Measurements from ENCODE around the gene CRYGB.

DNA sequence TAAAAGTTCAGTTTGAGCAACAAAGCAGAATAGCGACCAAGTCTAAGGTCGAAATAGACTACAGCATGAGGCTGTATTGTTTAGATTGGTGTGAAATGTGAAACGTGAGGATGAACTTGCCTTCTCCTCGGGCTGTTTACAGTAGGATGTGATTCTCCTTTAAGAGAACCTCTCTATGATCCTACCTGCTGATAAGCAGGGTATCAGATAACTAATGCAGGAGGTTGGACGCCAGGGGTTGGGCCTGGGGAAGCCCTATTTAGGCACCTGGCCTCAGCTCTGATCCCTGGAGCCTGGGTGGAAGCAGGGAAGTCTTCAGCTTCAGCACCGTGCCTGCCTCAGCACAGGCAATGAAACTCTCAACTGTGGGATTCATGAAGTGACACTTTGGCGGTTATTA, 33.0 kb downstream of the CRYGB start:
- TF ChIP-seq CTCF (IDR thresholded peaks at IDR 0.05; ENCODE audit: low read depth, low read length): no peak
- TF ChIP-seq POLR2A (IDR thresholded peaks at IDR 0.05; ENCODE audit: extremely low read depth, insufficient read length): no peak
- TF ChIP-seq MAX (IDR thresholded peaks at IDR 0.05; ENCODE audit: low read depth, low read length): no peak
- no peak for TF ChIP-seq MYC (IDR thresholded peaks at IDR 0.05; ENCODE audit: low read depth, low read length)
